ENCODE results near the gene NACC1.
"Not testable (repeated sequence)": the region's sequence is repeated elsewhere in the genome, so short reads cannot be mapped to it uniquely, and the experiment has no call there.

NACC1 gene

GRCh38 chr19:13121551-13122274 is 3.6 kb downstream of the NACC1 start:
- DNase-seq, result no peak

DNA sequence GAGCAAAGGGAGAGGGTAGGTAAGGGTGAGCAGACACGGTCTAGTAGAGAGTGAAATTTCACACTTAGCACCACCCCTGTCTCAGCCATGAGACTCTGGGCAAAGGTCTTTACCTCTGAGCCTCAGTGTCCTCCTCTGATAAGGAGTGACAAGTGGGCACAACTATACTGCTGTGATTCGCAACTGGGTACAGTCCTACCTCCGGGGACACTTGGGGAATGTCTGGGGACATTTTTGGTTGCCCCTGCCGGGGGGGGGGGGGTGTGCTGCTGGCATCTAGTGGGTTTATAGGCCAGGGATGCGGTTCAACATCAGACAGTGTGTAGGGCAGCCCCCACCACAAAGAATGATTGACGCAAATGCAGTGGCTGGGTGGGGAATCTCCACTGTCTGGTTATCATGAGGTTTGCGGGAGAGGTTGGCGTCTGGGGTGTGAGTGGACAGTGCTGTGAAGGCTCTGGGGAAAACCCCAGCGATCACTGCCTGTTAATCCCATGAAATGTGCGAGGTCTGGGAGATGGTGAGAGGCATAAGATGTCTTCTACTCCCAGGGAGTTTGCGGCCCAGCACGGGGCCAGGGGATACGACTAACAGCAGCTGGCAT is 4.3 kb downstream of the NACC1 start:
- no peak for DNase-seq

DNA sequence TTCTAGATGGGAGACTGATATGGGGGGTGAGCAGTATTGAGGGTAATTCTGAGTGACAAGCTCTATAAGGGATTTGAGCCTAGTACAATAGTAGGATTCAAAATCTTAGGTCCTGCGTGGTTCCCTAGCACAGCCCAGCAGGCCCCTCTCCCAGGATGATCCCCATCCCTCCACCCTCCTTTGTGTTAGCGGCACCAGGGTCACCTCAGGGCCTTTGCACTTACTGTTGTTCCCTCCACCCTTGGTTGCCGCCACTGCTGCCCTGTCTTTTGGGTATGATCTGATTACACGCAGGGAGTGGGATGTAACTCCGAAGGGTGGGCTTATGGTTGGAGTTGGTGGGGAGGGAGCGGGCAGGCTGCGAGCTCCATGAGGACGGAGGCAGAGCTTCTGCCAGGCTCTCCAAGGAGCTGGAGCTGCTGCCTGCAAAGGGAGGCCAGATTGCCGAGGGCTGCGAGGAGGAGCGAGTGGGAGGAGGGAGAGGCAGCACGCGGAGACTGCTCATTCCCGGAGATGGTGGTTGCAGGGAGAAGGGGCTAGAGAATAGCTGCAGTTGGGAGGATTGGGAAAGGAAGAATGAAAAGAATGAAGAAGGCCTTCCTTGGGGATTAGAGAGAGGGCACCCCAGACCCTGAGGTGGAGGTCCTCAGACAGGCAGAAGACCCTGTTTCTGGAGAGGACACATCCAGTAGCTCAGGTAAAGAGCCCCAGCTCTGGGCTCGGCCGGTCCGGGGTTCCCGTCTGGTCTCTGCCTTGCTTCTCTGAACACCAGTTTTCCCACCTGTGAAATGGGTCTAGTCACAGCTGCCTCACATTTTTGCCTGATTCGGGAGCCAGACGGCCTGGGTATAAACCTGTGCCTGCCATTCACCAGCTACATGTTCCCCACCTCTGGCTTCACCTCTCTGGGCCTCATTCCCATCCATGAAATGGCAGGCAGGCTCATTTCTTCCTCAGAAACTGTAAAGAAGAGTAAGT is 5.2 kb downstream of the NACC1 start:
- no peak for DNase-seq

GRCh38 chr19:13127051-13127450 is 9.0 kb downstream of the NACC1 start:
- no peak for DNase-seq

- no peak for DNase-seq
Measured at GRCh38 chr19:13127811-13128575, 9.9 kb downstream of the NACC1 start.

DNA sequence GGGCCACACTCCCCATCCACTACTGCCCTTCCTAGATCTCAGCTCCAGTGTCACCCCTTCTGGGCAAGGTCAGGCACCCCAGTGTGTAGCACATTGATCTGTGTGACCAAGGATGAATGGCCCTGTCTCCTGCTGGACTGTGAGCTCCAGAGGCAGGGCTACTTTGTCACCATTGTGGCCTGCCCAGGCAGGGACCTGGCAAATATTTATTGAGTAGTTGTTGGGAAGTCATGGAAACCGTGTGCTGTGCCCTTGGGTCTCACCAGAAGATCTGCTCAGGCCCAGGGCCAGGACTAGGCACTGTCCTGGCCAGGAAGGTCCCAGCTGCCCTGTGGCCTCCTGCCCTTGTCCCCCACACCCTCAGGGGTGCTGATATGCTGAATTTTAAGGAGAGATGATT is 10.5 kb downstream of the NACC1 start:
- DNase-seq, result no peak

GRCh38 chr19:13129384-13129783 is 11.3 kb downstream of the NACC1 start:
- no peak for DNase-seq

DNA sequence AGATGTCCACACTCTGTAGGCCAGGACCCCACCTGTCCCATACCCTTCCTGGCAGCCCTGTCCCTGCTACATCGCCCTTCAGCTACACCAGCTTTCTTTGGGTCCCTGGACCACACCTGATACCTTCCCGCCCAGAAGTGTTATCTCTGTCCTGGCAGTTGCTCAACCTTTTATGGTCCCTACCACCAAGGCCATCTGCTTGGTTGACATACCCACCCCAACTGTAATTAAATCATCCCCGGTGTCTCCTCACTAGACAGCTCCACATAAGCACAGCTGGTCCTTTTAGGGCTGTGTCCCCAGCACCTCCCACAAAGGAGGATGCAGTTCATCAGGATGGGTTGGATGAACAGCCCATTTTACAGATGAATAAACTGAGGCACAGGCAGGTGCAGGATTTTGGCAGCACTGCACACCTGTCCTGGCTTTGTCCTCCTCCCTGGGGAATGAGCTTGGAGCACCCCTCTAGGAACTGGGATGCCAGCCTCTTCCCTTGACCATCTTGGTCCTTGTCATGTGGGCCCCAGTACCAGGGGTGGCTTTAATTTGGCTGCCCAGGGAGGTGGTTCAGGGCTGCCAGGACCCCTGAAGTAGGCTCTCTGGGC is 12.9 kb downstream of the NACC1 start:
- DNase-seq, result no peak

DNA sequence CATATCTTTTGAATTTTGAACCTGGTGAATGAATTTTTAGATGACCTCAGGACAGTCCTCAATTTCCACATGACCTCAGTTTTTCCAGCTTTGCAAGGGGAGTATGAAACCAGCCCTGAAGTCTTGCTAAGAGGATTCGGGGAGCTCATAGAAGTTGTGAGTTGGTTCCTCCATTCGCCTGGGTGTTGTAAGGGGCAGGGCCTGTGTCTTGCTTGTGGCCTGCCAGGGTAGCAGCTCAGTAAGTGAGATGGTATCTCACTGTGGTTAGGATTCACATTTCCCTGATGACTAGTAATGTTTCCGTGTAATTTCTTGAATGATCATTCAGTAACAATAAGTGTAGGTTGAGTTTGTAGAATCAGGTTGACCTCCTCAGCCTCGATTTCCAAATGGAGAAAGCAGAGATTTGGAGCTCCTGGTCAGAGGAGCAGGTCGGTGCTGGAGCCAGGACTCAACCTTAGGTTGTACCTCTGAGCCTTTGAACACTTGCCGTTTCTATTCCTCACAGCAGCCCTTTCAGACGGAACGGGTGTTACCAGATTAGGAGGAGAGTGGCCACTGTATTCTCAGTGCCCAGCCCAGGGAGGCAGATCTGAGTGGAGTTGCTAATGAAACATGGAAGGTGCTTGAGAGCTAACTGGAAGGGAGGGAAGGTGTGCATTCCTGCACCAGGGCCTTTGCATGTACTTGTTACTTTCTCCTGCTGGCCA is 14.6 kb downstream of the NACC1 start:
- DNase-seq, result peak; percentile 71

- no peak for DNase-seq
Measured at GRCh38 chr19:13133241-13133870, 15.3 kb downstream of the NACC1 start.

DNA sequence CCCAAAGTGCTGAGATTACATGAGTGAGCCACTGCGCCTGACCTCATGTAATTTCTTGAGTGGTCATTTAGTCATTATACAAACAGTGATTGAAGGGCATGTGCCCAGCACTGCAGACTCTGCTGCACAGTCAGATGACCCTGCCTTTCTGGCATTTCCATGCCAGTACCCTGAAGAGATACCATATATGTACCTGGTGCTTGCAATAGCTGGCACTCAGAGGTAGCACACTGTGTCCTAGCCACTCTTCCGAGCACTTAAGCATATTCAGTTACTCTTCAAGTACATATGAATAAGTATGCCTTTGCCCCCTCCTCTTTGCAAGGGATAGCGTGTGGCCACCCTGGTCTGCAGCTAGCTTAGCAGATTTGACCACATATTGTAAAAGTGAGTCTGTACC is 16.6 kb downstream of the NACC1 start:
- DNase-seq, result no peak

DNA sequence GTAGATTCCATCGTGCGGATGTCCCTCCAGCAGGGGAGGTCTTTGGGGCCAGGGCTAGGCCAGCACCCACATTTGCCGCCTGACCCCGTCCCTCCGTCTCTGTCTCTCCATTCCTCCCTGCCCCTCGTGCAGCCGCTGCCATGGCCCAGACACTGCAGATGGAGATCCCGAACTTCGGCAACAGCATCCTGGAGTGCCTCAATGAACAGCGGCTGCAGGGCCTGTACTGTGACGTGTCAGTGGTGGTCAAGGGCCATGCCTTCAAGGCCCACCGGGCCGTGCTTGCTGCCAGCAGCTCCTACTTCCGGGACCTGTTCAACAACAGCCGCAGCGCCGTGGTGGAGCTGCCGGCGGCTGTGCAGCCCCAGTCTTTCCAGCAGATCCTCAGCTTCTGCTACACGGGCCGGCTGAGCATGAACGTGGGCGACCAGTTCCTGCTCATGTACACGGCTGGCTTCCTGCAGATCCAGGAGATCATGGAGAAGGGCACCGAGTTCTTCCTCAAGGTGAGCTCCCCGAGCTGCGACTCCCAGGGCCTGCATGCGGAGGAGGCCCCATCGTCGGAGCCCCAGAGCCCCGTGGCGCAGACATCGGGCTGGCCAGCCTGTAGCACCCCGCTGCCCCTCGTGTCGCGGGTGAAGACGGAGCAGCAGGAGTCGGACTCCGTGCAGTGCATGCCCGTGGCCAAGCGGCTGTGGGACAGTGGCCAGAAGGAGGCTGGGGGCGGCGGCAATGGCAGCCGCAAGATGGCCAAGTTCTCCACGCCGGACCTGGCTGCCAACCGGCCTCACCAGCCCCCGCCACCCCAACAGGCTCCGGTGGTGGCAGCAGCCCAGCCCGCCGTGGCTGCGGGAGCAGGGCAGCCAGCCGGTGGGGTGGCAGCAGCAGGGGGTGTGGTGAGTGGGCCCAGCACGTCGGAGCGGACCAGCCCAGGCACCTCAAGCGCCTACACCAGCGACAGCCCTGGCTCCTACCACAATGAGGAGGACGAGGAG is 17.3 kb downstream of the NACC1 start:
- no peak for DNase-seq

DNA sequence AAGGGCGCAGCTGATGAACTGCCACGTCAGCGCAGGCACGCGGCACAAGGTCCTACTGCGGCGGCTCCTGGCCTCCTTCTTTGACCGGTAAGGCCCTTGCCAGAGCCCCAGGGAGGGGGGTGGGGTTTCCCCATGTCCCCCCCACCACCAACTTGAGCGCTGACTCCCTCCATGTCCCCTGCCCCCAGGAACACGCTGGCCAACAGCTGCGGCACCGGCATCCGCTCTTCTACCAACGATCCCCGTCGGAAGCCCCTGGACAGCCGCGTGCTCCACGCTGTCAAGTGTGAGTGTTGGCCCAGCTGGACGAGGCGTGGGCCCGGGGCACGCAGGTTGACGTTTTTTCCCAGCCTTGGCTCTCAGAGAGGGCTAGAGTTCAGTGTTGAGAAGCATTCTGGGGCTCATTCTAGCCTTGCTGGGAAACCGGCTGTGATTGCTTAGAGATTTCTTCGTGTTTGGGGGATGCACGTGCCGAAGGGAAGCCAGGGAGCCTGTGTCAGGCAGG is 19.3 kb downstream of the NACC1 start:
- no peak for DNase-seq

DNA sequence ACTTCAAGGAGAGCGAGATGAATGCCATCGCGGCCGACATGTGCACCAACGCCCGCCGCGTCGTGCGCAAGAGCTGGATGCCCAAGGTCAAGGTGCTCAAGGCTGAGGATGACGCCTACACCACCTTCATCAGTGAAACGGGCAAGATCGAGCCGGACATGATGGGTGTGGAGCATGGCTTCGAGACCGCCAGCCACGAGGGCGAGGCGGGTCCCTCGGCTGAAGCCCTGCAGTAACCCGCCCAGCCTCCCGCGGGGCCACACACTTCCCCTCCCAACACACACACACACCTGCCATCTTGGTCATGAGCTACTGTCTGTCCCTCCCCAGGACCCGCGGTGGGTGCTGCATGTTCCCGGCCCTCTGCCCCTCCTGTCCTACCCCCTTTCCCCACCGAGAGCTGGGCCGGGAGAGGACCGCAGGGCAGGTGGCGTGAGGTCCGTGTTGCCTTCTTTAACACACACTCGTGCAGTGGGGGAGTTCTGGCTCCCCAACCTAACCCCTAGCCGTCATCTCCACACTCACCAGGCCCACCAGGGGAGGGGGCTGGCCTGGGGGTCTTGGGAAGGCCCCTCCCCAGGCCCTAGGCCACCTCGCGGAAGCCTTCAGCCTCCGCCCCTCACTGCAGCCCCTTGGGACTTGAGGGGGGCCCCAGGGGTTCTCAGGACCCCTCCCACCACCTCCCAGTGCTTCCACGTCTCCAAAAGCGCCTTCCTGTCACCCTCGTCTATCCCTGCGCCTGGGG is 20.3 kb downstream of the NACC1 start:
- no peak for DNase-seq

DNA sequence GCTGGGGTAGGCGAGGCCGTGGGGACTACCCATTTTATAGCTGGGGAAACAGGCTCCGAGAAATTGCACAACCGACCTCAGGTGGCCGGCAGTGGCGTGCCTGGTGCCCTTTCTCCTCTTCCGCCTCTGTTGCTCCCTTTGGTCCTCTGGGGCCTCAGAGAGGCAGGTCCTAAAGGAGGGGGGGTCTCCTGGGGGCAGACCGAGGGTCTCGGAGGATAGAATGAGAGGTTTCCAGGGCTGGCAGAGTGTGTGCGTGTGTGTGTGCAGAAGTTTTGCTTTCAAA is 20.8 kb downstream of the NACC1 start:
- DNase-seq, result no peak

DNA sequence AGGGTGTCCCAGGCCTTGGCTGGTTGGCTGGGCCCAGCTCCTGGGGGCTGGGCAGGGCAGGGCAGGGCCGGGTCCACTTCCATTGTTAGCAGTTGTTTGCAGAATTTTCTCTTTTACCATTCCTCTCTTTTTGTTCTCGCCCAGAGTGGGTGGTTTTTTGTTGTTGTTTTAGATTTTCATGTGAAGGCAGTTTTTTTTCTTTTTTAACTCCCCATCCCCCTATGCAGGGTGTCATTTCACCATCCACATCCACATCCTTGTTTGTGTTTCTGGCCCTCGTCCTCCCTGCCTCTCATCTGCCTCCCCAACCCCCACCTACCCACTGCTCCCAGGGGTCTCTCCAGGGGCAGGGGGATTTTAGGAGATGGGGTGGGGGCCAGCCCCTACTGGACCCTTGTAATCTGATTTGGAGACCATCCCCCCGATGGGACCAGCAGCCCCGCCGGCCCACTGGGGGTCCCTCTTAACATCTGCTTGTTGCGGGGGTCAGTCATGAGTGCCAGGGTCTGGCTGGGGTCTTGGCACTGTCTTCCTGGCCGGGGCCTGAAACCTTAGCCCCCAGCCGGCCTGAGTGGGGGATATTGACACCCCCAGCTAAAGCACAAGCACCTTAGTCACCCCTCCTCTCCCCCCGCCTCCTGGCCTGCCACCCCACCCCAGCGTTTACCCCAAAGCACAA is 21.7 kb downstream of the NACC1 start:
- no peak for DNase-seq

GRCh38 chr19:13146763-13147563 is 28.9 kb downstream of the NACC1 start:
- no peak for DNase-seq

DNA sequence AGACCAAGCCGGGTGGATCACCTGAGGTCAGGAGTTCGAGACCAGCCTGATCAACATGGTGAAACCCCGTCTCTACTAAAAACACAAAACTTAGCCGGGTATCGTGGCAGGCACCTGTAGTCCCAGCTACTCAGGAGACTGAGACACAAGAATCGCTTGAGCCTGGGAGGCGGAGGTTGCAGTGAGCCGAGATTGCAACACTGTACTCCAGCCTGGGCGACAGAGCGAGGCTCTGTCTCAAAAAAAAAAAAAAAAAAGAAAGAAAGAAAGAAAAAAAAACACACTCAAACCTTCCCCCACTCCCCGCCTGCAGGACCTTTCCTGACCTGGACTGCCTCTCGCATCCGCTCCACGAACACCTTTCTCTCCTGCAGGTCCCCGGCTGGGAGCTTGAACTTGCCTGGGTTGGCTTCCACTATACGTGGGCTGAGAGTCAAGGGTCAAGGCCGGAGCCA is 31.1 kb downstream of the NACC1 start:
- not testable (repeated sequence) for DNase-seq
